ENCODE results near the gene LRP5. TPM values are rescaled to one million over a fixed set of nuclear protein-coding genes. Genes with fewer than 3 reads are reported as not detected.

Gene LRP5
- total RNA-seq, 1 experiment from 2014 or later, result 129 TPM

- ChIA-PET CTCF (no interaction called here), POLR2A (ENCODE audit: unreplicated experiment) (no interaction called here)
Measured at GRCh38 chr11:68480193-68480592, 167.8 kb downstream of the LRP5 start.

GRCh38 chr11:68480852-68481510 lies 168.6 kb downstream of the LRP5 start:
- H4K20me1 ChIP-seq (ENCODE audit: insufficient read depth), result peaks cover 90% of the 10 kb centered on the region
- H3K9me2 ChIP-seq (ENCODE audit: insufficient read depth), result no peaks in the 10 kb centered on the region
- H3K79me2 ChIP-seq (ENCODE audit: low read depth), result peaks cover 98% of the 10 kb centered on the region
- no TSS peak for BruUV-seq (replicated peaks)
- H2AFZ ChIP-seq, result no peak overlapping the region
- peaks cover 34% of the 10 kb centered on the region for H3F3A ChIP-seq (ENCODE audit: insufficient read depth, low read depth)
- peaks cover 22% of the 10 kb centered on the region for H3K36me3 ChIP-seq (ENCODE audit: low read depth)
- no peaks in the 10 kb centered on the region; the same call in 1 of the 2 replicates for H3K9me3 ChIP-seq (ENCODE audit: insufficient read depth, low read depth)
- DNase-seq, result no peak
- ChIA-PET POLR2A (ENCODE audit: unreplicated experiment) (no interaction called here), CTCF (no interaction called here)
- H3K4me3 ChIP-seq, result no peak overlapping the region
- intact Hi-C loops (cut with micrococcal nuclease; ENCODE audit: unreplicated experiment), result no loop called here
- no peak overlapping the region for H3K27ac ChIP-seq
- no peaks in the 10 kb centered on the region for H3K27me3 ChIP-seq (ENCODE audit: insufficient read depth, low read depth)
- no peak overlapping the region for H3K4me2 ChIP-seq
- no peaks in the 10 kb centered on the region for H3K4me1 ChIP-seq (replicated peaks; ENCODE audit: insufficient read depth)
- TF ChIP-seq EZH2 (IDR thresholded peaks at IDR 0.05; ENCODE audit: low read depth) (no peak), CTCF (conservative IDR thresholded peaks at IDR 0.05) (no peak)

More at GRCh38 chr11:68480193-68480592, 167.8 kb downstream of the LRP5 start:
- intact Hi-C loops (cut with micrococcal nuclease; ENCODE audit: unreplicated experiment), result no loop called here
- peaks cover 22% of the 10 kb centered on the region for H3K36me3 ChIP-seq (ENCODE audit: low read depth)
- H3K79me2 ChIP-seq (ENCODE audit: low read depth), result peaks cover 93% of the 10 kb centered on the region
- no TSS peak for BruUV-seq (replicated peaks)
- TF ChIP-seq EZH2 (IDR thresholded peaks at IDR 0.05; ENCODE audit: low read depth) (no peak), CTCF (conservative IDR thresholded peaks at IDR 0.05) (no peak)
- peaks cover 28% of the 10 kb centered on the region for H3F3A ChIP-seq (ENCODE audit: insufficient read depth, low read depth)
- H3K27ac ChIP-seq, result no peak overlapping the region
- no peak for DNase-seq
- no peak overlapping the region for H2AFZ ChIP-seq
- H3K4me2 ChIP-seq, result no peak overlapping the region
- no peaks in the 10 kb centered on the region for H3K4me1 ChIP-seq (replicated peaks; ENCODE audit: insufficient read depth)
- peaks cover 83% of the 10 kb centered on the region for H4K20me1 ChIP-seq (ENCODE audit: insufficient read depth)
- H3K27me3 ChIP-seq (ENCODE audit: insufficient read depth, low read depth), result no peaks in the 10 kb centered on the region
- H3K9me2 ChIP-seq (ENCODE audit: insufficient read depth), result no peaks in the 10 kb centered on the region
- no peak overlapping the region for H3K4me3 ChIP-seq
- no peaks in the 10 kb centered on the region; the same call in 1 of the 2 replicates for H3K9me3 ChIP-seq (ENCODE audit: insufficient read depth, low read depth)

GRCh38 chr11:68481579-68482240 lies 169.3 kb downstream of the LRP5 start:
- Histone ChIP-seq H3K4me1 (replicated peaks; ENCODE audit: insufficient read depth) (no peaks in the 10 kb centered on the region), H3K36me3 (ENCODE audit: low read depth) (peaks cover 22% of the 10 kb centered on the region), H3F3A (ENCODE audit: insufficient read depth, low read depth) (peaks cover 33% of the 10 kb centered on the region), H3K79me2 (ENCODE audit: low read depth) (peaks cover 99% of the 10 kb centered on the region), H3K4me3 (no peak overlapping the region), H4K20me1 (ENCODE audit: insufficient read depth) (peaks cover 94% of the 10 kb centered on the region), H2AFZ (no peak overlapping the region), H3K9me3 (ENCODE audit: insufficient read depth, low read depth) (no peaks in the 10 kb centered on the region; the same call in 1 of the 2 replicates), H3K4me2 (no peak overlapping the region), H3K27me3 (ENCODE audit: insufficient read depth, low read depth) (no peaks in the 10 kb centered on the region), H3K9me2 (ENCODE audit: insufficient read depth) (no peaks in the 10 kb centered on the region), H3K27ac (no peak overlapping the region)
- ChIA-PET POLR2A (ENCODE audit: unreplicated experiment) (no interaction called here), CTCF (no interaction called here)
- DNase-seq, result no peak
- no TSS peak for BruUV-seq (replicated peaks)
- intact Hi-C loops (cut with micrococcal nuclease; ENCODE audit: unreplicated experiment), result no loop called here
- TF ChIP-seq CTCF (conservative IDR thresholded peaks at IDR 0.05) (no peak), EZH2 (IDR thresholded peaks at IDR 0.05; ENCODE audit: low read depth) (no peak)
